ENCODE data around the gene ZFAND3. TPM values are rescaled to one million over a fixed set of nuclear protein-coding genes. Genes with fewer than 3 reads are reported as not detected.

ZFAND3 gene
- polyA plus RNA-seq, 1 donor from 2014 or later = 19.7 TPM

DNA sequence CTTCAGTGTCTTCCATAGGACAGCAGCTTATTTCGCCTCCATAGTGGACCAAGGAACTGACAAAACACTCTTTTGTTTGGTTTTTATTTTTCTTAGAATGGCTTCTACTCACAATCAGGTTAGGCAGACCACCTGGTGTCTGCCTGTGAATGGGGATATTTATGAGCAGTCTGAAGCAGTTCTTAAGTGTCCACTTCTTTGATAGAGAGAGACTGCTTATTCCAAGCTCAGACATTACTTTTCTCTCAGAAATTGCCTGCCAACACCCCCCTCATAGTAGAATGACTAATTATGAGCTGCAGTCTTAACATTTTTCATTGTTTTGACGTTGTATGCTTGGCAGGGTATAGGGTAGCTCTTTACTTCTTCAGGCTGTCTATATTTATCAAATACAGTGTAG, 174.7 kb downstream of the ZFAND3 start:
- no peak overlapping the region for H2AFZ ChIP-seq (ENCODE audit: low read depth, low read length)
- TF ChIP-seq, protein P1, sequence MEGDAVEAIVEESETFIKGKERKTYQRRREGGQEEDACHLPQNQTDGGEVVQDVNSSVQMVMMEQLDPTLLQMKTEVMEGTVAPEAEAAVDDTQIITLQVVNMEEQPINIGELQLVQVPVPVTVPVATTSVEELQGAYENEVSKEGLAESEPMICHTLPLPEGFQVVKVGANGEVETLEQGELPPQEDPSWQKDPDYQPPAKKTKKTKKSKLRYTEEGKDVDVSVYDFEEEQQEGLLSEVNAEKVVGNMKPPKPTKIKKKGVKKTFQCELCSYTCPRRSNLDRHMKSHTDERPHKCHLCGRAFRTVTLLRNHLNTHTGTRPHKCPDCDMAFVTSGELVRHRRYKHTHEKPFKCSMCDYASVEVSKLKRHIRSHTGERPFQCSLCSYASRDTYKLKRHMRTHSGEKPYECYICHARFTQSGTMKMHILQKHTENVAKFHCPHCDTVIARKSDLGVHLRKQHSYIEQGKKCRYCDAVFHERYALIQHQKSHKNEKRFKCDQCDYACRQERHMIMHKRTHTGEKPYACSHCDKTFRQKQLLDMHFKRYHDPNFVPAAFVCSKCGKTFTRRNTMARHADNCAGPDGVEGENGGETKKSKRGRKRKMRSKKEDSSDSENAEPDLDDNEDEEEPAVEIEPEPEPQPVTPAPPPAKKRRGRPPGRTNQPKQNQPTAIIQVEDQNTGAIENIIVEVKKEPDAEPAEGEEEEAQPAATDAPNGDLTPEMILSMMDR (IDR thresholded peaks at IDR 0.05; ENCODE audit: poor library complexity, severe bottlenecking) = no peak
- no peak for TF ChIP-seq EP300 (conservative IDR thresholded peaks at IDR 0.05; ENCODE audit: poor library complexity, severe bottlenecking)
- no peak for TF ChIP-seq POLR2AphosphoS5 (IDR thresholded peaks at IDR 0.05)
- TF ChIP-seq MXI1 (conservative IDR thresholded peaks at IDR 0.05; ENCODE audit: poor library complexity, severe bottlenecking) = no peak
- TF ChIP-seq EZH2 (IDR thresholded peaks at IDR 0.05; ENCODE audit: borderline replicate concordance, insufficient read depth, low read length, poor library complexity, severe bottlenecking) = no peak
- TF ChIP-seq RAD21 (conservative IDR thresholded peaks at IDR 0.05) = no peak
- TF ChIP-seq TAF1 (IDR thresholded peaks at IDR 0.05; ENCODE audit: low read depth) = no peak
- H3K4me3 ChIP-seq (ENCODE audit: low read length) = peak overlapping the region; percentile 23
- H3F3A ChIP-seq (ENCODE audit: insufficient read depth, low read length, poor library complexity, severe bottlenecking) = no peaks in the 10 kb centered on the region
- no peaks in the 10 kb centered on the region for H3K36me3 ChIP-seq (ENCODE audit: insufficient read depth, low read length)
- H3K27ac ChIP-seq (ENCODE audit: low read length) = peak overlapping the region; percentile 45
- H3K4me2 ChIP-seq (ENCODE audit: low read length) = peak overlapping the region; percentile 14
- H3K79me2 ChIP-seq (replicated peaks; ENCODE audit: insufficient read depth, low read length) = peaks cover 37% of the 10 kb centered on the region
- H3K27me3 ChIP-seq (ENCODE audit: insufficient read depth, low read depth, low read length) = no peaks in the 10 kb centered on the region
- H3K9me2 ChIP-seq (ENCODE audit: insufficient read depth, low read length) = no peaks in the 10 kb centered on the region
- no peaks in the 10 kb centered on the region for H4K20me1 ChIP-seq (ENCODE audit: insufficient read depth)
- no peaks in the 10 kb centered on the region for H3K9me3 ChIP-seq (ENCODE audit: low read length)
- no peak overlapping the region for H3K9ac ChIP-seq (ENCODE audit: low read length)

GRCh38 chr6:37998366-37998765, 178.8 kb downstream of the ZFAND3 start:
- Histone ChIP-seq H3K9ac (ENCODE audit: low read length) (no peak overlapping the region), H3K4me2 (ENCODE audit: low read length) (no peak overlapping the region), H3K4me3 (ENCODE audit: low read length) (no peak overlapping the region), H3K79me2 (replicated peaks; ENCODE audit: insufficient read depth, low read length) (peaks cover 32% of the 10 kb centered on the region), H3K9me3 (ENCODE audit: low read length) (no peaks in the 10 kb centered on the region), H2AFZ (ENCODE audit: low read depth, low read length) (no peak overlapping the region), H4K20me1 (ENCODE audit: insufficient read depth) (no peaks in the 10 kb centered on the region), H3K27ac (ENCODE audit: low read length) (no peak overlapping the region), H3K9me2 (ENCODE audit: insufficient read depth, low read length) (no peaks in the 10 kb centered on the region), H3K36me3 (ENCODE audit: insufficient read depth, low read length) (no peaks in the 10 kb centered on the region), H3K27me3 (ENCODE audit: insufficient read depth, low read depth, low read length) (no peaks in the 10 kb centered on the region), H3F3A (ENCODE audit: insufficient read depth, low read length, poor library complexity, severe bottlenecking) (no peaks in the 10 kb centered on the region)
- TF ChIP-seq RAD21 (conservative IDR thresholded peaks at IDR 0.05) (no peak), EZH2 (IDR thresholded peaks at IDR 0.05; ENCODE audit: borderline replicate concordance, insufficient read depth, low read length, poor library complexity, severe bottlenecking) (no peak), POLR2AphosphoS5 (IDR thresholded peaks at IDR 0.05) (no peak), SMC3 (conservative IDR thresholded peaks at IDR 0.05; ENCODE audit: poor library complexity) (no peak), MXI1 (conservative IDR thresholded peaks at IDR 0.05; ENCODE audit: poor library complexity, severe bottlenecking) (no peak), EP300 (conservative IDR thresholded peaks at IDR 0.05; ENCODE audit: poor library complexity, severe bottlenecking) (no peak), TAF1 (IDR thresholded peaks at IDR 0.05; ENCODE audit: low read depth) (no peak)
- TF ChIP-seq, protein P1 (IDR thresholded peaks at IDR 0.05; ENCODE audit: poor library complexity, severe bottlenecking) = no peak
- TF ChIP-seq, protein P2, sequence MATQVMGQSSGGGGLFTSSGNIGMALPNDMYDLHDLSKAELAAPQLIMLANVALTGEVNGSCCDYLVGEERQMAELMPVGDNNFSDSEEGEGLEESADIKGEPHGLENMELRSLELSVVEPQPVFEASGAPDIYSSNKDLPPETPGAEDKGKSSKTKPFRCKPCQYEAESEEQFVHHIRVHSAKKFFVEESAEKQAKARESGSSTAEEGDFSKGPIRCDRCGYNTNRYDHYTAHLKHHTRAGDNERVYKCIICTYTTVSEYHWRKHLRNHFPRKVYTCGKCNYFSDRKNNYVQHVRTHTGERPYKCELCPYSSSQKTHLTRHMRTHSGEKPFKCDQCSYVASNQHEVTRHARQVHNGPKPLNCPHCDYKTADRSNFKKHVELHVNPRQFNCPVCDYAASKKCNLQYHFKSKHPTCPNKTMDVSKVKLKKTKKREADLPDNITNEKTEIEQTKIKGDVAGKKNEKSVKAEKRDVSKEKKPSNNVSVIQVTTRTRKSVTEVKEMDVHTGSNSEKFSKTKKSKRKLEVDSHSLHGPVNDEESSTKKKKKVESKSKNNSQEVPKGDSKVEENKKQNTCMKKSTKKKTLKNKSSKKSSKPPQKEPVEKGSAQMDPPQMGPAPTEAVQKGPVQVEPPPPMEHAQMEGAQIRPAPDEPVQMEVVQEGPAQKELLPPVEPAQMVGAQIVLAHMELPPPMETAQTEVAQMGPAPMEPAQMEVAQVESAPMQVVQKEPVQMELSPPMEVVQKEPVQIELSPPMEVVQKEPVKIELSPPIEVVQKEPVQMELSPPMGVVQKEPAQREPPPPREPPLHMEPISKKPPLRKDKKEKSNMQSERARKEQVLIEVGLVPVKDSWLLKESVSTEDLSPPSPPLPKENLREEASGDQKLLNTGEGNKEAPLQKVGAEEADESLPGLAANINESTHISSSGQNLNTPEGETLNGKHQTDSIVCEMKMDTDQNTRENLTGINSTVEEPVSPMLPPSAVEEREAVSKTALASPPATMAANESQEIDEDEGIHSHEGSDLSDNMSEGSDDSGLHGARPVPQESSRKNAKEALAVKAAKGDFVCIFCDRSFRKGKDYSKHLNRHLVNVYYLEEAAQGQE (IDR thresholded peaks at IDR 0.05; ENCODE audit: borderline replicate concordance) = no peak

Data from neural cell (in vitro differentiated cells).